Measurements from ENCODE around the gene MGST3. TPM values are rescaled to one million over a fixed set of nuclear protein-coding genes. Genes with fewer than 3 reads are reported as not detected.
"Not testable (repeated sequence)": the region's sequence is repeated elsewhere in the genome, so short reads cannot be mapped to it uniquely, and the experiment has no call there.

MGST3 gene
- total RNA-seq (2022) (173 and 193 TPM in 2 replicates), Bru-seq, nascent RNA (percentile 84 among the genes with signal in this experiment), BruChase-seq, experiment 1, labeled RNA remaining after a 2-hour chase (percentile 79 among the genes with signal in this experiment), BruChase-seq, experiment 2, labeled RNA remaining after a 6-hour chase (percentile 79 among the genes with signal in this experiment)
- long read RNA-seq, transcript MGST3-205 (6 exons, 1,015 nt): major isoform, 155 of 178 reads
- long read RNA-seq, partial matches to known transcripts: 10 of 178 reads
- long read RNA-seq, other reads (novel, unspliced or antisense): 10 of 178 reads

DNA sequence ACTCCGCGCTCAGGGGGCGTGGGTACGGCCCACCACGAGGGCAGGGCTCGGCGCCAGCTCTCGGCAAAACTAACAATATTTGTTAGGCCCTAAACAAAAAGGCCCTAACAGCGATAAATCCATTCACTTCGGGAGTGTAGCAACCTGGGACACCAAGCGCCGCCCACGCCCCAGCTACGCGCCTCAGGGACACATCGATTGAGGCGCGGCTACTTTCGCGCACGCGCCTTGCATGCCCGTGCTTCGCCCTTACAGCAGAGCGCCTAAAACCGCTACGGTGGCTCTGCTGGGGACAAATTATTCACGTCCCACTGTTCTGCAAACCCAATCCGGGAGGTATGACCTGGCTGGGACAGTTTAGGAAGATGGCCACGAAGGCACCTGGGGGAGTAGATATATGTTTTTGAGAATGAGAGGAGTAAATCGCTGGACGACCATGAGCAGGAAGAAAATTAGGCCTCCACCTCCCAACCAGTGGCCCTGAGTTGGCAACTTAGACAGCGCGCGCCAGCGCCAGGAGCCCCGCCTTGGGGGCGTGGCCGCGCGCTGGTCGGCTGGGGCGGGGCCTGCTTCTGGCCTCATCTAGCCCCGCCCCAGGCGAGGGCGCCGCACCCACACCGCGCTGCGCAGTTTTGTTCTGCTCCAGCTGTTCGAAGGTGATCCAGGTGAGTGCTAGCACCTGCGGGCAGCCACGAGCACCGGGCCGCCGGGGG, at the start of gene MGST3:
Gene MGST3 (plus strand): TSS at position 606 of the 713 bp plus-strand sequence. CDS start 18,614 bp downstream, outside the sequence.
- intact Hi-C loops (cut with micrococcal nuclease; ENCODE audit: unreplicated experiment): loop anchor here (1.0 to 5.0 kb wide), 3 partner anchors 68 to 198 kb away; partner anchors contain the start of genes ALDH9A1 and TMCO1
- DNase-seq: peak; percentile 96 to 97
- H3K4me3 Mint-ChIP-seq (ENCODE audit: unreplicated experiment): no peak within 1 kb of the TSS
- CTCF ChIA-PET: interaction anchor here (0.6 to 1.2 kb wide), 3 partner anchors 33 to 171 kb away, joined by 3 to 4 read pairs (median 3); no protein-coding TSS in a partner anchor
- H3K4me1 ChIP-seq: peaks cover 17% of the 10 kb centered on the region
- no peak within 1 kb of the TSS for H3K27ac Mint-ChIP-seq (ENCODE audit: unreplicated experiment)
- H3K9me3 ChIP-seq: no peaks in the 10 kb centered on the region
- H3K27me3 Mint-ChIP-seq (ENCODE audit: insufficient read depth, unreplicated experiment): no peaks in the 10 kb centered on the region
- H3K4me1 Mint-ChIP-seq (ENCODE audit: low read depth, unreplicated experiment): peaks cover 26% of the 10 kb centered on the region
- peaks cover 11% of the 10 kb centered on the region for H3K36me3 Mint-ChIP-seq (ENCODE audit: insufficient read depth, unreplicated experiment)
- H3K4me3 ChIP-seq (ENCODE audit: low read depth, low read length): peak within 1 kb of the TSS; percentile 72
- H3K9me3 Mint-ChIP-seq (ENCODE audit: unreplicated experiment): no peaks in the 10 kb centered on the region
- TF ChIP-seq, protein P1, sequence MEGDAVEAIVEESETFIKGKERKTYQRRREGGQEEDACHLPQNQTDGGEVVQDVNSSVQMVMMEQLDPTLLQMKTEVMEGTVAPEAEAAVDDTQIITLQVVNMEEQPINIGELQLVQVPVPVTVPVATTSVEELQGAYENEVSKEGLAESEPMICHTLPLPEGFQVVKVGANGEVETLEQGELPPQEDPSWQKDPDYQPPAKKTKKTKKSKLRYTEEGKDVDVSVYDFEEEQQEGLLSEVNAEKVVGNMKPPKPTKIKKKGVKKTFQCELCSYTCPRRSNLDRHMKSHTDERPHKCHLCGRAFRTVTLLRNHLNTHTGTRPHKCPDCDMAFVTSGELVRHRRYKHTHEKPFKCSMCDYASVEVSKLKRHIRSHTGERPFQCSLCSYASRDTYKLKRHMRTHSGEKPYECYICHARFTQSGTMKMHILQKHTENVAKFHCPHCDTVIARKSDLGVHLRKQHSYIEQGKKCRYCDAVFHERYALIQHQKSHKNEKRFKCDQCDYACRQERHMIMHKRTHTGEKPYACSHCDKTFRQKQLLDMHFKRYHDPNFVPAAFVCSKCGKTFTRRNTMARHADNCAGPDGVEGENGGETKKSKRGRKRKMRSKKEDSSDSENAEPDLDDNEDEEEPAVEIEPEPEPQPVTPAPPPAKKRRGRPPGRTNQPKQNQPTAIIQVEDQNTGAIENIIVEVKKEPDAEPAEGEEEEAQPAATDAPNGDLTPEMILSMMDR (IDR thresholded peaks at IDR 0.05; ENCODE audit: insufficient read depth in 1 of 2, low read depth in 1 of 2, low read length in 1 of 2, severe bottlenecking in 1 of 2, unreplicated experiment in 1 of 2): no peak
- no peaks in the 10 kb centered on the region for H3K36me3 ChIP-seq (ENCODE audit: control insufficient read depth, insufficient read depth, low read length)
- BruUV-seq (replicated peaks): no TSS peak
- no peaks in the 10 kb centered on the region for H3K27me3 ChIP-seq (replicated peaks; ENCODE audit: control insufficient read depth, insufficient read depth, low read length)
- POLR2A ChIA-PET: interaction anchor here (0.7 to 1.0 kb wide), 2 partner anchors 16 to 33 kb away, joined by 3 to 4 read pairs; no protein-coding TSS in a partner anchor

DNA sequence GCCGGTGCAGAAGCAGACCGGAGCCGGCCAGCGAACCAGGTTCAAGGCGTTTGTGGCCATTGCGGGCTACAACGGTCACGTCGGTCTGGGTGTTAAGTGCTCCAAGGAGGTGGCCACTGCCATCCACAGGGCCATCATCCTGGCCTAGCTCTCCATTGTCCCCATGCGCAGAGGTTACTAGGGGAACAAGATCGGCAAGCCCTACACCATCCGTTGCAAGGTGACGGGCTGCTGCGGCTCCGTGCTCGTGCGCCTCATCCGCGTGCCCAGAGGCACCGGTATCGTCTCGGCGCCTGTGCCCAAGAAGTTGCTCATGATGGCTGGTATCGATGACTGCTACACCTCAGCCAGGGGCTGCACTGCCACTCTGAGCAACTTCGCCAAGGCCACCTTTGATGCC, 49.1 kb upstream of the MGST3 start:
- TF ChIP-seq, protein P1 (IDR thresholded peaks at IDR 0.05; ENCODE audit: insufficient read depth in 1 of 2, low read depth in 1 of 2, low read length in 1 of 2, severe bottlenecking in 1 of 2, unreplicated experiment in 1 of 2): no peak
- ChIA-PET POLR2A (no interaction called here), CTCF (no interaction called here)
- Mint-ChIP-seq H3K9me3 (ENCODE audit: unreplicated experiment) (no peaks in the 10 kb centered on the region), H3K4me3 (ENCODE audit: unreplicated experiment) (no peak overlapping the region), H3K27ac (ENCODE audit: unreplicated experiment) (no peak overlapping the region), H3K4me1 (ENCODE audit: low read depth, unreplicated experiment) (no peaks in the 10 kb centered on the region), H3K27me3 (ENCODE audit: insufficient read depth, unreplicated experiment) (peaks cover 8% of the 10 kb centered on the region), H3K36me3 (ENCODE audit: insufficient read depth, unreplicated experiment) (no peaks in the 10 kb centered on the region)
- BruUV-seq (replicated peaks): no TSS peak
- no peak for DNase-seq
- Histone ChIP-seq H3K9me3 (no peaks in the 10 kb centered on the region), H3K4me1 (no peaks in the 10 kb centered on the region), H3K27me3 (replicated peaks; ENCODE audit: control insufficient read depth, insufficient read depth, low read length) (no peaks in the 10 kb centered on the region), H3K36me3 (ENCODE audit: control insufficient read depth, insufficient read depth, low read length) (no peaks in the 10 kb centered on the region), H3K4me3 (ENCODE audit: low read depth, low read length) (no peak overlapping the region)
- intact Hi-C loops (cut with micrococcal nuclease; ENCODE audit: unreplicated experiment): no loop called here

DNA sequence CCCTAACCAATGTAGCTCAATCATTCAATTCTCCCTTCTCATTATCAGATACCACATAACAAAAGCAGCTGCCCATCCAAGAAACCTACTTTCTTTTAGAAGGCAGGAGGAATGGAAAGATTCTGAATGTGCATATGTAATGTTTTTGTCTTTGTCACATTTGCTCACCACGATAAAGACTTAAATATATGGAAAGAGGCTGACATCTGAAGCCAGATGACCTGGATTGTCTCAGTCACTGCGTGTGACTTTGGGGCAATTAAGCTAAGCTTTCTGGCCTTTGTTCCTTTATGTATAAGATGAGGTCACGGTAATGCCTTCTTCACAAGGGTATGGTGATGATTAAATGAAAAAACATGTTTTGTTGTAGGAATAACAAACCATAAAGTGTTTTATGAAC, 44.6 kb upstream of the MGST3 start:
- Histone ChIP-seq H3K4me3 (ENCODE audit: low read depth, low read length) (no peak overlapping the region), H3K4me1 (no peaks in the 10 kb centered on the region), H3K9me3 (no peaks in the 10 kb centered on the region), H3K36me3 (ENCODE audit: control insufficient read depth, insufficient read depth, low read length) (no peaks in the 10 kb centered on the region), H3K27me3 (replicated peaks; ENCODE audit: control insufficient read depth, insufficient read depth, low read length) (no peaks in the 10 kb centered on the region)
- Mint-ChIP-seq H3K4me1 (ENCODE audit: low read depth, unreplicated experiment) (no peaks in the 10 kb centered on the region), H3K4me3 (ENCODE audit: unreplicated experiment) (no peak overlapping the region), H3K9me3 (ENCODE audit: unreplicated experiment) (no peaks in the 10 kb centered on the region), H3K27me3 (ENCODE audit: insufficient read depth, unreplicated experiment) (peaks cover 22% of the 10 kb centered on the region), H3K36me3 (ENCODE audit: insufficient read depth, unreplicated experiment) (no peaks in the 10 kb centered on the region), H3K27ac (ENCODE audit: unreplicated experiment) (no peak overlapping the region)
- TF ChIP-seq, protein P1 (IDR thresholded peaks at IDR 0.05; ENCODE audit: insufficient read depth in 1 of 2, low read depth in 1 of 2, low read length in 1 of 2, severe bottlenecking in 1 of 2, unreplicated experiment in 1 of 2): no peak
- intact Hi-C loops (cut with micrococcal nuclease; ENCODE audit: unreplicated experiment): no loop called here
- no TSS peak for BruUV-seq (replicated peaks)
- no peak for DNase-seq
- ChIA-PET POLR2A (no interaction called here), CTCF (no interaction called here)

DNA sequence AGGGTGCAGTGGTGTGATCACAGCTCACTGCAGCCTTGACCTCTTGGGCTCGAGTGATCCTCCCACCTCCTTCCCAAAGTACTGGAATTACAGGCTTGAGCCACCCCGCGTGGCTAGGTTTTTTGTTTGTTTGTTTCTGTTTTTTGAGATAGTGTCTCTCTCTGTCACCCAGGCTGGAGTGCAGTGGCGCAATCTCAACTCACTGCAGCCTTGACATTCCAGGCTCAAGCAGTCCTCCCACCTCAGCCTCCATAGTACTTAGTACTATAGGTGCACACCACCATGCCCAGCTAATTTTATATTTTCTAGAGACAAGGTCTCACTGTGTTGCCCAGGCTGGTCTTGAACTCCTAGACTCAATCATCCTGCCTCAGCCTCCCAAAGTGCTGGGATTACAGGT, 39.6 kb upstream of the MGST3 start:
- H3K4me3 Mint-ChIP-seq (ENCODE audit: unreplicated experiment); DNase-seq; BruUV-seq (replicated peaks); H3K9me3 ChIP-seq; H3K36me3 Mint-ChIP-seq (ENCODE audit: insufficient read depth, unreplicated experiment); H3K4me3 ChIP-seq (ENCODE audit: low read depth, low read length); H3K9me3 Mint-ChIP-seq (ENCODE audit: unreplicated experiment); H3K36me3 ChIP-seq (ENCODE audit: control insufficient read depth, insufficient read depth, low read length); H3K27ac Mint-ChIP-seq (ENCODE audit: unreplicated experiment); H3K4me1 ChIP-seq; H3K4me1 Mint-ChIP-seq (ENCODE audit: low read depth, unreplicated experiment); H3K27me3 ChIP-seq (replicated peaks; ENCODE audit: control insufficient read depth, insufficient read depth, low read length): not testable (repeated sequence)
- intact Hi-C loops (cut with micrococcal nuclease; ENCODE audit: unreplicated experiment): loop anchor here (5.0 to 10.0 kb wide), 2 partner anchors 99 to 337 kb away; no protein-coding TSS in a partner anchor
- peaks cover 20% of the 10 kb centered on the region for H3K27me3 Mint-ChIP-seq (ENCODE audit: insufficient read depth, unreplicated experiment)
- POLR2A ChIA-PET: interaction anchor here (0.5 kb wide), 1 partner anchor 99 kb away, joined by 3 read pairs; no protein-coding TSS in a partner anchor
- CTCF ChIA-PET: interaction anchor here (0.5 to 1.7 kb wide), 2 partner anchors 199 to 1571 kb away, joined by 3 to 14 read pairs; no protein-coding TSS in a partner anchor

Measured in Caco-2 (cell line).